ENCODE data around the gene HGS.

The HGS gene

GRCh38 chr17:81712468-81713003, 28.7 kb downstream of the HGS start:
- H3K36me3 ChIP-seq (ENCODE audit: control insufficient read depth in 2 of 2, insufficient read depth in 2 of 2, low read length in 2 of 2) = peaks cover 4 to 12% of the 10 kb centered on the region in 2 donors
- no peaks in the 10 kb centered on the region for H3K27me3 ChIP-seq (ENCODE audit: control insufficient read depth in 2 of 2, insufficient read depth in 2 of 2, low read length in 2 of 2)
- peak overlapping the region; percentile 78 to 83 for H3K27ac ChIP-seq (ENCODE audit: low read depth in 2 of 2, low read length in 2 of 2)
- no peaks in the 10 kb centered on the region for H3K9me3 ChIP-seq (ENCODE audit: control insufficient read depth in 2 of 2, low read length in 2 of 2)
- peaks cover 32 to 35% of the 10 kb centered on the region in 2 donors for H3K4me1 ChIP-seq (ENCODE audit: control insufficient read depth in 2 of 2, insufficient read depth in 2 of 2, low read length in 2 of 2)
- peak overlapping the region; percentile 75 to 76 for H3K4me3 ChIP-seq (ENCODE audit: low read length in 2 of 2)
- H3K9ac ChIP-seq (ENCODE audit: low read depth in 1 of 2, low read length in 2 of 2) = peak overlapping the region; percentile 74 to 77

GRCh38 chr17:81713004-81713555, 29.3 kb downstream of the HGS start:
- Histone ChIP-seq H3K27ac (ENCODE audit: low read depth in 2 of 2, low read length in 2 of 2) (peak overlapping the region; percentile 78 to 83), H3K4me3 (ENCODE audit: low read length in 2 of 2) (peak overlapping the region; percentile 75 to 76), H3K9ac (ENCODE audit: low read depth in 1 of 2, low read length in 2 of 2) (peak overlapping the region; percentile 74 to 77), H3K4me1 (ENCODE audit: control insufficient read depth in 2 of 2, insufficient read depth in 2 of 2, low read length in 2 of 2) (peaks cover 32 to 35% of the 10 kb centered on the region in 2 donors), H3K9me3 (ENCODE audit: control insufficient read depth in 2 of 2, low read length in 2 of 2) (no peaks in the 10 kb centered on the region), H3K36me3 (ENCODE audit: control insufficient read depth in 2 of 2, insufficient read depth in 2 of 2, low read length in 2 of 2) (peaks cover under 1 to 10% of the 10 kb centered on the region in 2 donors), H3K27me3 (ENCODE audit: control insufficient read depth in 2 of 2, insufficient read depth in 2 of 2, low read length in 2 of 2) (no peaks in the 10 kb centered on the region)

- Histone ChIP-seq H3K4me1 (ENCODE audit: control insufficient read depth in 2 of 2, insufficient read depth in 2 of 2, low read length in 2 of 2) (peaks cover 32 to 35% of the 10 kb centered on the region in 2 donors), H3K27ac (ENCODE audit: low read depth in 2 of 2, low read length in 2 of 2) (peak overlapping the region; percentile 78 to 83), H3K9me3 (ENCODE audit: control insufficient read depth in 2 of 2, low read length in 2 of 2) (no peaks in the 10 kb centered on the region), H3K27me3 (ENCODE audit: control insufficient read depth in 2 of 2, insufficient read depth in 2 of 2, low read length in 2 of 2) (no peaks in the 10 kb centered on the region), H3K36me3 (ENCODE audit: control insufficient read depth in 2 of 2, insufficient read depth in 2 of 2, low read length in 2 of 2) (peaks cover 0 to 6% of the 10 kb centered on the region in 2 donors), H3K9ac (ENCODE audit: low read depth in 1 of 2, low read length in 2 of 2) (peak overlapping the region; percentile 74 to 77), H3K4me3 (ENCODE audit: low read length in 2 of 2) (peak overlapping the region; percentile 75 to 76)
Observed at GRCh38 chr17:81713556-81714411, 30.0 kb downstream of the HGS start.

- peak overlapping the region; percentile 75 to 76 for H3K4me3 ChIP-seq (ENCODE audit: low read length in 2 of 2)
- peak overlapping the region in 1 of 2 donors; percentile 77 for H3K9ac ChIP-seq (ENCODE audit: low read depth in 1 of 2, low read length in 2 of 2)
- H3K4me1 ChIP-seq (ENCODE audit: control insufficient read depth in 2 of 2, insufficient read depth in 2 of 2, low read length in 2 of 2) = peaks cover 32 to 35% of the 10 kb centered on the region in 2 donors
- H3K27me3 ChIP-seq (ENCODE audit: control insufficient read depth in 2 of 2, insufficient read depth in 2 of 2, low read length in 2 of 2) = no peaks in the 10 kb centered on the region
- H3K36me3 ChIP-seq (ENCODE audit: control insufficient read depth in 2 of 2, insufficient read depth in 2 of 2, low read length in 2 of 2) = peaks cover 0 to 6% of the 10 kb centered on the region in 2 donors
- H3K9me3 ChIP-seq (ENCODE audit: control insufficient read depth in 2 of 2, low read length in 2 of 2) = no peaks in the 10 kb centered on the region
- peak overlapping the region in 1 of 2 donors; percentile 83 for H3K27ac ChIP-seq (ENCODE audit: low read depth in 2 of 2, low read length in 2 of 2)
Observed at GRCh38 chr17:81714412-81715106, 30.7 kb downstream of the HGS start.

- Histone ChIP-seq H3K27me3 (ENCODE audit: control insufficient read depth in 2 of 2, insufficient read depth in 2 of 2, low read length in 2 of 2) (no peaks in the 10 kb centered on the region), H3K4me1 (ENCODE audit: control insufficient read depth in 2 of 2, insufficient read depth in 2 of 2, low read length in 2 of 2) (peaks cover 27 to 29% of the 10 kb centered on the region in 2 donors), H3K4me3 (ENCODE audit: low read length in 2 of 2) (no peak overlapping the region), H3K9ac (ENCODE audit: low read depth in 1 of 2, low read length in 2 of 2) (no peak overlapping the region), H3K36me3 (ENCODE audit: control insufficient read depth in 2 of 2, insufficient read depth in 2 of 2, low read length in 2 of 2) (peaks cover 0 to 7% of the 10 kb centered on the region in 2 donors), H3K9me3 (ENCODE audit: control insufficient read depth in 2 of 2, low read length in 2 of 2) (no peaks in the 10 kb centered on the region), H3K27ac (ENCODE audit: low read depth in 2 of 2, low read length in 2 of 2) (no peak overlapping the region)
Observed at GRCh38 chr17:81715107-81715871, 31.5 kb downstream of the HGS start.

GRCh38 chr17:81715872-81716673, 32.3 kb downstream of the HGS start:
- H3K9ac ChIP-seq (ENCODE audit: low read depth in 1 of 2, low read length in 2 of 2) = no peak overlapping the region
- peaks cover 0 to 9% of the 10 kb centered on the region in 2 donors for H3K36me3 ChIP-seq (ENCODE audit: control insufficient read depth in 2 of 2, insufficient read depth in 2 of 2, low read length in 2 of 2)
- peaks cover 19 to 22% of the 10 kb centered on the region in 2 donors for H3K4me1 ChIP-seq (ENCODE audit: control insufficient read depth in 2 of 2, insufficient read depth in 2 of 2, low read length in 2 of 2)
- no peak overlapping the region for H3K4me3 ChIP-seq (ENCODE audit: low read length in 2 of 2)
- H3K9me3 ChIP-seq (ENCODE audit: control insufficient read depth in 2 of 2, low read length in 2 of 2) = no peaks in the 10 kb centered on the region
- H3K27me3 ChIP-seq (ENCODE audit: control insufficient read depth in 2 of 2, insufficient read depth in 2 of 2, low read length in 2 of 2) = no peaks in the 10 kb centered on the region
- H3K27ac ChIP-seq (ENCODE audit: low read depth in 2 of 2, low read length in 2 of 2) = no peak overlapping the region

- Histone ChIP-seq H3K4me3 (ENCODE audit: low read length in 2 of 2) (no peak overlapping the region), H3K4me1 (ENCODE audit: control insufficient read depth in 2 of 2, insufficient read depth in 2 of 2, low read length in 2 of 2) (peaks cover 16 to 17% of the 10 kb centered on the region in 2 donors), H3K36me3 (ENCODE audit: control insufficient read depth in 2 of 2, insufficient read depth in 2 of 2, low read length in 2 of 2) (peaks cover 0 to 9% of the 10 kb centered on the region in 2 donors), H3K27ac (ENCODE audit: low read depth in 2 of 2, low read length in 2 of 2) (no peak overlapping the region), H3K9me3 (ENCODE audit: control insufficient read depth in 2 of 2, low read length in 2 of 2) (no peaks in the 10 kb centered on the region), H3K9ac (ENCODE audit: low read depth in 1 of 2, low read length in 2 of 2) (no peak overlapping the region), H3K27me3 (ENCODE audit: control insufficient read depth in 2 of 2, insufficient read depth in 2 of 2, low read length in 2 of 2) (no peaks in the 10 kb centered on the region)
Observed at GRCh38 chr17:81716674-81716996, 32.8 kb downstream of the HGS start.

GRCh38 chr17:81717049-81717765, 33.4 kb downstream of the HGS start:
- Histone ChIP-seq H3K27ac (ENCODE audit: low read depth in 2 of 2, low read length in 2 of 2) (no peak overlapping the region), H3K4me3 (ENCODE audit: low read length in 2 of 2) (no peak overlapping the region), H3K27me3 (ENCODE audit: control insufficient read depth in 2 of 2, insufficient read depth in 2 of 2, low read length in 2 of 2) (no peaks in the 10 kb centered on the region), H3K4me1 (ENCODE audit: control insufficient read depth in 2 of 2, insufficient read depth in 2 of 2, low read length in 2 of 2) (peaks cover 22 to 23% of the 10 kb centered on the region in 2 donors), H3K9me3 (ENCODE audit: control insufficient read depth in 2 of 2, low read length in 2 of 2) (no peaks in the 10 kb centered on the region), H3K36me3 (ENCODE audit: control insufficient read depth in 2 of 2, insufficient read depth in 2 of 2, low read length in 2 of 2) (peaks cover 0 to 9% of the 10 kb centered on the region in 2 donors), H3K9ac (ENCODE audit: low read depth in 1 of 2, low read length in 2 of 2) (no peak overlapping the region)

All from mucosa of rectum (tissue), 2 donors.